ENCODE measurements around the gene TUBB6.

Gene TUBB6

GRCh38 chr18:12315911-12316310 lies 7.9 kb downstream of the TUBB6 start:
- no peak for DNase-seq

GRCh38 chr18:12317664-12318333 lies 9.8 kb downstream of the TUBB6 start:
- DNase-seq = no peak

- DNase-seq = no peak
These were observed 10.3 kb downstream of the TUBB6 start for GRCh38 chr18:12318334-12318697.

GRCh38 chr18:12318857-12319256 lies 10.8 kb downstream of the TUBB6 start:
- no peak for DNase-seq

- no peak for DNase-seq
These were observed 13.3 kb downstream of the TUBB6 start for GRCh38 chr18:12321333-12321732.

GRCh38 chr18:12324991-12325725 lies 17.1 kb downstream of the TUBB6 start:
- no peak for DNase-seq

GRCh38 chr18:12325726-12326245 lies 17.7 kb downstream of the TUBB6 start:
- DNase-seq = no peak

GRCh38 chr18:12326711-12327460 lies 18.8 kb downstream of the TUBB6 start:
- no peak for DNase-seq

- DNase-seq = peak; percentile 54
These were observed 19.6 kb downstream of the TUBB6 start for GRCh38 chr18:12327510-12328178.

GRCh38 chr18:12328179-12328823 lies 20.3 kb downstream of the TUBB6 start:
- DNase-seq = no peak

- no peak for DNase-seq
These were observed 21.2 kb downstream of the TUBB6 start for GRCh38 chr18:12329125-12329698.

- DNase-seq = no peak
These were observed 22.7 kb downstream of the TUBB6 start for GRCh38 chr18:12330766-12331165.

- DNase-seq = no peak
These were observed 25.7 kb downstream of the TUBB6 start for GRCh38 chr18:12333506-12334290.

GRCh38 chr18:12334366-12334808 lies 26.3 kb downstream of the TUBB6 start:
- no peak for DNase-seq

- no peak for DNase-seq
These were observed 26.8 kb downstream of the TUBB6 start for GRCh38 chr18:12334863-12335262.

- no peak for DNase-seq
These were observed 27.5 kb downstream of the TUBB6 start for GRCh38 chr18:12335503-12335902.

- DNase-seq = no peak
These were observed 28.2 kb downstream of the TUBB6 start for GRCh38 chr18:12336171-12336613.

GRCh38 chr18:12336887-12337286 lies 28.8 kb downstream of the TUBB6 start:
- no peak for DNase-seq

- DNase-seq = no peak
These were observed 30.3 kb downstream of the TUBB6 start for GRCh38 chr18:12338382-12338781.

- no peak for DNase-seq
These were observed 33.1 kb downstream of the TUBB6 start for GRCh38 chr18:12340945-12341660.

GRCh38 chr18:12342661-12343060 lies 34.6 kb downstream of the TUBB6 start:
- no peak for DNase-seq
